Measurements from ENCODE around the gene CX3CL1. TPM values are rescaled to one million over a fixed set of nuclear protein-coding genes. Genes with fewer than 3 reads are reported as not detected.
A peak's percentile ranks its signal among the peaks of the same experiment; 100 is the strongest.

CX3CL1 gene
- total RNA-seq, 2 experiments from 2014 or later: not detected

DNA sequence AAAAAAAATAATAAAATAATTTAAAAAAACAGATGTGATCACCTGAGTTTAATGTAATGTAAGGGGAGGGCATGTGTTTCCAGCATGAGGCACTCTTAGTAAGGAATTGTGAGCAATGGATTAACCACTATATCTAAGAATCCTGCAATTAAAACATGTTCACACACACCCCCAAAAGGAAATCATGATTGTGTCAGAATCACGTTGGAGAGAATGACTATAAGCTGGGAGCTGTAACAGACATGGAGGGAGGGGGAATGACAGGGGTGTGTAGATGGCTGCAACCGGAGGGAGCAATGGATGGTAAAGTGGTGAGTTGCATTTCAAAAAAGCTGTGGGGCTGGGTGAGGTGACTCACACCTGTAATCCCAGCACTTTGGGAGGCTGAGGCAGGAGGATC lies 27.3 kb upstream of the CX3CL1 start:
- Mint-ChIP-seq H3K36me3 (ENCODE audit: low read depth) (no peaks in the 10 kb centered on the region), H3K27me3 (ENCODE audit: low read depth) (peaks cover 25% of the 10 kb centered on the region), H3K27ac (no peak overlapping the region), H3K4me1 (ENCODE audit: low read depth) (peaks cover 22% of the 10 kb centered on the region), H3K9me3 (no peaks in the 10 kb centered on the region), H3K4me3 (no peak overlapping the region)
- no peak for DNase-seq
- intact Hi-C loops (cut with micrococcal nuclease): no loop called here
- CTCF ChIA-PET: interaction anchor here (1.8 kb wide), 1 partner anchor 44 kb away, joined by 5 read pairs; no protein-coding TSS in a partner anchor

DNA sequence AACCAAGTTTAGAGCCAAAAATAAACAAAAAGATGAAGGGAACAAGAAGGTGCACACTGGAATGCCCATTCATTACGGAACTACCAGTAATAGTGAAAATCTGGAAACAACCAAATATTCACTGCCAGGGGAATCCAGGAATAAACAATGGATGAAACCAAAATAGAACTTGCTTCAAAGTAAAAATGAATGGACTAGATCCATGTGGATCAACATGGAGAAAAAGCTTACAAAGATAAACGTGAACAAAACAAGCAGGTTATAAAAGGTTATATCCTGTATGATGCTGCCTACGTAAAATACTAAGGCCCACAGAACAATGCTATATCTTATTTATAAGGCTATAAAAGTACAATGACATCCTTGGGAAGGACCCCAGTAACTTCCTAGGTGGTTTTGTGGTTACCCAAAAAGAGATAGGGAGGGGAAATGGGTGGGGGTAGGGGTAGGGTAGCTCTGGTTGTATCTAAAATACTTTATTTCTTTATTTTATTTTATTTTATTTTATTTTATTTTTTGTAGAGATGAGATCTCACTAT lies 26.6 kb upstream of the CX3CL1 start:
- Mint-ChIP-seq H3K4me3 (no peak overlapping the region), H3K27me3 (ENCODE audit: low read depth) (peaks cover 27% of the 10 kb centered on the region), H3K9me3 (no peaks in the 10 kb centered on the region), H3K27ac (no peak overlapping the region), H3K4me1 (ENCODE audit: low read depth) (peaks cover 22% of the 10 kb centered on the region), H3K36me3 (ENCODE audit: low read depth) (no peaks in the 10 kb centered on the region)
- intact Hi-C loops (cut with micrococcal nuclease): no loop called here
- DNase-seq: no peak
- CTCF ChIA-PET: interaction anchor here (1.8 kb wide), 1 partner anchor 45 kb away, joined by 5 read pairs; no protein-coding TSS in a partner anchor

- no peak for DNase-seq
- H3K27me3 Mint-ChIP-seq (ENCODE audit: low read depth): peaks cover 27% of the 10 kb centered on the region
- peaks cover 22% of the 10 kb centered on the region for H3K4me1 Mint-ChIP-seq (ENCODE audit: low read depth)
- CTCF ChIA-PET: interaction anchor here (0.6 kb wide), 1 partner anchor 890 kb away, joined by 3 read pairs; no protein-coding TSS in a partner anchor
- no peaks in the 10 kb centered on the region for H3K36me3 Mint-ChIP-seq (ENCODE audit: low read depth)
- no peak overlapping the region for H3K4me3 Mint-ChIP-seq
- H3K9me3 Mint-ChIP-seq: no peaks in the 10 kb centered on the region
- intact Hi-C loops (cut with micrococcal nuclease): no loop called here
- H3K27ac Mint-ChIP-seq: no peak overlapping the region
Observed at GRCh38 chr16:57347858-57348257, 24.4 kb upstream of the CX3CL1 start.

GRCh38 chr16:57348327-57348726 lies 24.0 kb upstream of the CX3CL1 start:
- Mint-ChIP-seq H3K36me3 (ENCODE audit: low read depth) (no peaks in the 10 kb centered on the region), H3K4me3 (no peak overlapping the region), H3K9me3 (no peaks in the 10 kb centered on the region), H3K27ac (no peak overlapping the region), H3K4me1 (ENCODE audit: low read depth) (peaks cover 22% of the 10 kb centered on the region), H3K27me3 (ENCODE audit: low read depth) (peaks cover 27% of the 10 kb centered on the region)
- intact Hi-C loops (cut with micrococcal nuclease): no loop called here
- CTCF ChIA-PET: interaction anchor here (0.6 kb wide), 1 partner anchor 890 kb away, joined by 3 read pairs; no protein-coding TSS in a partner anchor
- DNase-seq: no peak

DNA sequence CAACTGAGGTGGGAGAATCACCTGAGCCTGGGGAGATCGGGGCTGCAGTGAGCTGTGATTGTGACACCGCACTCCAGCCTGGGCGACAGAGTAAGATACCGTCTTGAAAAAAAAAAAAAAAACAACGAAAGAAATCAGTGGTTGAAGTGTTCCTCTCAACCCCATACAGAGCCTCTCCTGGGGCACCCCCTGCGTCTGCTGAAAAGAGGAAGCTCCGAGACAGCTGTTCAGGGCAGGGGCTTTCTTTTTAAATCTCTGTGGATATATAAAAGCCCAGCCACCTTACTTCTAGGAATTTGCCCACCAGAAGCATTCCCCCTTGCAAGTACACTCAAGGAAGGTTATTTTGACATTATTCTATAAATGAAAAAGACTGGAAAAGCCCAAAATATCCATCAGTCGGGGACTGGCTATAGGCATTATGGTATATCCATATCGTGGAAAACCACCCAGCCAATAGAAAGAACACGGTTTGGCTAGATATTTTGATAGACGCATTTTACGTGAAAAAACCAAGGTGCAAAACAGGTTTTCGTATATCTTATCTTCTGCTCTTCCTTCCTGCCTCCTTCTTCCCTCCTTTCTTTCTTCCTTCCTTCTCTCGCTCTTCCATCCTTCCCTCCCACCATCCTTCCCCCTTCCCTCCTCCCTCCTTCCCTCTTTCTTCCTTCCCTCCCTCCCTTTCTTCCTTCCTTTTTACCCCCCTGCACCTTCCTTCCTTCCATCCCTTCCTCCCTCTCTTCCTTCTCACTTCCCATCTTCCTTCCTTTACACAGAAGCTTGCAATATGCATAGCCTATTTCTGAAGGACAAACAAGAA lies 22.9 kb upstream of the CX3CL1 start:
- Mint-ChIP-seq H3K4me3 (no peak overlapping the region), H3K27ac (no peak overlapping the region), H3K4me1 (ENCODE audit: low read depth) (peaks cover 22% of the 10 kb centered on the region), H3K27me3 (ENCODE audit: low read depth) (peaks cover 21% of the 10 kb centered on the region), H3K36me3 (ENCODE audit: low read depth) (no peaks in the 10 kb centered on the region), H3K9me3 (no peaks in the 10 kb centered on the region)
- DNase-seq: peak; percentile 75
- intact Hi-C loops (cut with micrococcal nuclease): no loop called here
- CTCF ChIA-PET: interaction anchor here (0.7 kb wide), 1 partner anchor 49 kb away, joined by 3 read pairs; no protein-coding TSS in a partner anchor

GRCh38 chr16:57352636-57353047 lies 19.6 kb upstream of the CX3CL1 start:
- CTCF ChIA-PET: interaction anchor here (1.2 kb wide), 1 partner anchor 64 kb away, joined by 3 read pairs; no protein-coding TSS in a partner anchor
- intact Hi-C loops (cut with micrococcal nuclease): no loop called here
- no peaks in the 10 kb centered on the region for H3K9me3 Mint-ChIP-seq
- no peaks in the 10 kb centered on the region for H3K36me3 Mint-ChIP-seq (ENCODE audit: low read depth)
- H3K27ac Mint-ChIP-seq: no peak overlapping the region
- peaks cover 13% of the 10 kb centered on the region for H3K27me3 Mint-ChIP-seq (ENCODE audit: low read depth)
- DNase-seq: no peak
- H3K4me1 Mint-ChIP-seq (ENCODE audit: low read depth): peaks cover 16% of the 10 kb centered on the region
- no peak overlapping the region for H3K4me3 Mint-ChIP-seq

DNA sequence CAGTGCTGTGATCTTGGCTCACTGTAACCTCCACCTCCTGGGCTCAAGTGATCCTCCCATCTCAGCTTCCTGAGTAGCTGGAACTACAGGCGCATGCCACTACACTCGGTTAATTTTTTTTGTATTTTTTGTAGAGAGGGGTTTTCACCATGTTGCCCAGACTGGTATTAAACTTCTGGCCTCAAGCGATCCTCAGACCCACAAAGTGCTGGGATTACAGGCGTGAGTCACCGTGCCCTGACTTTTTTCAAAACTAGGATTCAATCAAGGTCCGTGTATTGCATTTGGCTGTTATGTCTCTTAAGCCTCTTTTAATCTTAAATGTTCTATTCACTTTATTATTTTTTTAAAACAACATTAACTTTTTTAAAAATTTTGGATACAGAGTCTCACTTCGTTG lies 18.0 kb upstream of the CX3CL1 start:
- no peaks in the 10 kb centered on the region for H3K9me3 Mint-ChIP-seq
- peaks cover 17% of the 10 kb centered on the region for H3K4me1 Mint-ChIP-seq (ENCODE audit: low read depth)
- H3K36me3 Mint-ChIP-seq (ENCODE audit: low read depth): no peaks in the 10 kb centered on the region
- CTCF ChIA-PET: no interaction called here
- no peak overlapping the region for H3K4me3 Mint-ChIP-seq
- no peak for DNase-seq
- peaks cover 4% of the 10 kb centered on the region for H3K27me3 Mint-ChIP-seq (ENCODE audit: low read depth)
- no peak overlapping the region for H3K27ac Mint-ChIP-seq
- intact Hi-C loops (cut with micrococcal nuclease): no loop called here

DNA sequence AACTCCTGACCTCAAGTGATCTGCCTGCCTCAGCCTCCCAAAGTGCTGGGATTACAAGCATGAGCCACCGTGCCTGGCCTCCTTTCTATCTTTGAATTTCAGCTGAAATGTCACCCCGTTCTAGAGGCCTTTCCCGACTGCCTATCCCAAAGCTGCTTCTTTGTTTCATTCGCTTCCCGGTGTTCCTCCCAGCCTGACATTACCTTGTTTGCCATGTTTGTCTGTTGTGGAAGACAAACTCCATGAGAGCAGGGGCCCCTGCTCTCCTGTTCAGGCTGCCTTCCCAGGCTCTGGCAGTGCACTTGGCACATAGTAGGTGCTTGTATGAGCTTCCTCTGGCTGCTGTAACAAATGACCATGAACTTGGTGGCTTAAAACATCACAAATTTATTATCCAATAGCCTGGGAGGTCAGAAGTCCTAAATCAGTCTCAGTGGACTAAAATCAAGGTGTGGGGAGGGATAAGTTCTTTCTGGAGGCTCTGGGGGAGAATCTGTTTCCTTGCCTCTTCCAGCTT lies 16.3 kb upstream of the CX3CL1 start:
- Mint-ChIP-seq H3K27ac (no peak overlapping the region), H3K4me3 (no peak overlapping the region), H3K9me3 (no peaks in the 10 kb centered on the region), H3K4me1 (ENCODE audit: low read depth) (peaks cover 11% of the 10 kb centered on the region), H3K27me3 (ENCODE audit: low read depth) (no peaks in the 10 kb centered on the region), H3K36me3 (ENCODE audit: low read depth) (no peaks in the 10 kb centered on the region)
- CTCF ChIA-PET: interaction anchor here (0.6 kb wide), 2 partner anchors 16 to 24 kb away, joined by 3 to 5 read pairs; no protein-coding TSS in a partner anchor
- intact Hi-C loops (cut with micrococcal nuclease): no loop called here
- DNase-seq: no peak

GRCh38 chr16:57356547-57356946 lies 15.7 kb upstream of the CX3CL1 start:
- CTCF ChIA-PET: interaction anchor here (0.6 kb wide), 1 partner anchor 16 kb away, joined by 5 read pairs; no protein-coding TSS in a partner anchor
- no peaks in the 10 kb centered on the region for H3K27me3 Mint-ChIP-seq (ENCODE audit: low read depth)
- H3K36me3 Mint-ChIP-seq (ENCODE audit: low read depth): no peaks in the 10 kb centered on the region

GRCh38 chr16:57357330-57358085 lies 14.8 kb upstream of the CX3CL1 start:
- CTCF ChIA-PET: interaction anchor here (1.5 kb wide), 1 partner anchor 57 kb away, joined by 3 read pairs; no protein-coding TSS in a partner anchor
- DNase-seq: no peak
- Mint-ChIP-seq H3K27ac (no peak overlapping the region), H3K4me3 (no peak overlapping the region), H3K9me3 (no peaks in the 10 kb centered on the region), H3K27me3 (ENCODE audit: low read depth) (no peaks in the 10 kb centered on the region), H3K36me3 (ENCODE audit: low read depth) (no peaks in the 10 kb centered on the region), H3K4me1 (ENCODE audit: low read depth) (peaks cover 11% of the 10 kb centered on the region)
- intact Hi-C loops (cut with micrococcal nuclease): loop anchor here (1.0 kb wide), 1 partner anchor 43 kb away; no protein-coding TSS in a partner anchor

More at GRCh38 chr16:57356547-57356946, 15.7 kb upstream of the CX3CL1 start:
- intact Hi-C loops (cut with micrococcal nuclease): no loop called here
- Mint-ChIP-seq H3K4me1 (ENCODE audit: low read depth) (peaks cover 11% of the 10 kb centered on the region), H3K9me3 (no peaks in the 10 kb centered on the region), H3K27ac (no peak overlapping the region), H3K4me3 (no peak overlapping the region)
- DNase-seq: no peak

DNA sequence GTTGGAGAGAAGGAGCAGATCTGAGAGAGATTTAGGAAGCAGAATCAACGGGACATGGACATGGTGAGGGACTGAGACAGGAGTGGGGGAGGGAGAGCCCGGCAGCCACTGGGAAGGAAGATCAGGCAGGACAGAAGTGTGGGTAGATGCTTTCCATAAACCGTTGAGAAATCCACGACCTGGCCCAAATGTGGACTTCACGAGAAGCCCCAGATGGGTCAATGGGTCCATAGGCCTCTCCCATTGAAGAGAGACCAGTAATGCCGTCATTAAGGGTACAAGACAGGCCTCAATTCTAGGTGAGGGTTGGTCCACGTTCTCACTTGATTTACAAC lies 14.2 kb upstream of the CX3CL1 start:
- intact Hi-C loops (cut with micrococcal nuclease): loop anchor here (1.0 kb wide), 1 partner anchor 44 kb away; no protein-coding TSS in a partner anchor
- CTCF ChIA-PET: interaction anchor here (1.5 kb wide), 1 partner anchor 57 kb away, joined by 3 read pairs; no protein-coding TSS in a partner anchor
- Mint-ChIP-seq H3K9me3 (no peaks in the 10 kb centered on the region), H3K36me3 (ENCODE audit: low read depth) (no peaks in the 10 kb centered on the region), H3K4me3 (no peak overlapping the region), H3K4me1 (ENCODE audit: low read depth) (peaks cover 11% of the 10 kb centered on the region), H3K27me3 (ENCODE audit: low read depth) (no peaks in the 10 kb centered on the region), H3K27ac (no peak overlapping the region)
- DNase-seq: no peak
